GM21390 (cell line): ENCODE data around the gene COX7B2.

Source experiments
- ATAC-seq: cut with Tn5 transposase; IDR thresholded peaks from one replicate; pipeline ENCODE4 v1.9.1; 2021; ENCODE audit not compliant: unreplicated experiment

The COX7B2 gene

GRCh38 chr4:46890056-46890455 lies 19.0 kb downstream of the COX7B2 start:
- ATAC-seq, result no peak

- no peak for ATAC-seq
Measured at GRCh38 chr4:46889410-46889809, 19.6 kb downstream of the COX7B2 start.

DNA sequence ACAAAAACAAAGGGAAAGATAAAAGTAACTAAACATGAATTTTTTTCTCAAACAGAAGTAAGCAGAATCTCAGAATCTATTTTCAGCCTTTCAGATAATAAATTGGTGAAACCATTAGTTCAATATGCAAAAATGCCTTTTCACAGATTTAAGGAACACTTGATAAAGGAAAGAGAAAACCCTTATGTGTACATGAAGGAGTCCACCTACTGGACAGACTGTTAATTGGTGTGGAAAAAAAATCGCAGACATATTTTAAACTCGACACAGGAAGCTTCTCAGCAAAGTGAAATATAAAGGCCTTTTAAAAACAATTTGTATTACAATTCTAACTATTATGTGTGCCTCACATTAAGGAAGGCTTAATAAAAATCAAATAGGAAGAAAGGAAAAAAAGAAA lies 22.3 kb downstream of the COX7B2 start:
- ATAC-seq, result no peak

GRCh38 chr4:46878641-46879040 lies 30.4 kb downstream of the COX7B2 start:
- no peak for ATAC-seq

DNA sequence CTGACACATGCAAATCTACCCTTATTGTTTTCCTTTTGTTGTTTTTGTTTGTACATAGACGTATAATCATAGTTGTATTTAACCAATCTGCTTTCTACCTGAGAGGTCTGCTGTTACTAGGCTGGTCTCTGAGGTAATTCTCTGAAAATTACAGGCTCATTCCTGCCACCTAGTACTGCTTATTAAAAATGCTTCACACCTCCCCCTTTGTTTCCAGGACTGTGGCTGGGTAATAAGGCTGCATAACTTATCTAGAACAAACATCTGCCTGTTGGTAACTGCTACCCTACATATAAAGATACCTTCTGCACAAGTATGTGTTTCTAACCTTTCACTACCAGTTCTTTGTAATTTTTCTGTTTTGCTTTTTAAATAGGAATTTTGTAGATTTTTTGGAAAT lies 34.2 kb downstream of the COX7B2 start:
- no peak for ATAC-seq

GRCh38 chr4:46870411-46870810 lies 38.6 kb downstream of the COX7B2 start:
- no peak for ATAC-seq

GRCh38 chr4:46856333-46856732 lies 52.7 kb downstream of the COX7B2 start:
- no peak for ATAC-seq

- ATAC-seq, result no peak
Measured at GRCh38 chr4:46852800-46853199, 56.2 kb downstream of the COX7B2 start.

DNA sequence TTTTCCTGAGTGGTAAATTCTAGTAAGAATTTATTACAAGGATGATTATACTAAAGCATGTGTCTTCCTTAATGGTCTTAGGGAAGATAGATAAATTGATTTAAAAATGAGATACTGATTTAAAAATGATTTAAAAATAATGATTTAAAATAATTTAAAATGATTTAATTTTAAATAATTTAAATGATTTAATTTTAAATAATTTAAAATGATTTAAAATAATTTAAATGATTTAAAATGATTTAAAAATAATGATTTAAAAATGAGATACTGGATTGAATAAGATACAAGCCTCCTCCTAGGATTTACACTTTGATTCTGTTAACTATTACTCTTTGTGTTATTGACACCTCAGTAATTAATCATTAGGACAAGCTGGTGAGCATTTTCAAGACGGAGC lies 59.0 kb downstream of the COX7B2 start:
- no peak for ATAC-seq

DNA sequence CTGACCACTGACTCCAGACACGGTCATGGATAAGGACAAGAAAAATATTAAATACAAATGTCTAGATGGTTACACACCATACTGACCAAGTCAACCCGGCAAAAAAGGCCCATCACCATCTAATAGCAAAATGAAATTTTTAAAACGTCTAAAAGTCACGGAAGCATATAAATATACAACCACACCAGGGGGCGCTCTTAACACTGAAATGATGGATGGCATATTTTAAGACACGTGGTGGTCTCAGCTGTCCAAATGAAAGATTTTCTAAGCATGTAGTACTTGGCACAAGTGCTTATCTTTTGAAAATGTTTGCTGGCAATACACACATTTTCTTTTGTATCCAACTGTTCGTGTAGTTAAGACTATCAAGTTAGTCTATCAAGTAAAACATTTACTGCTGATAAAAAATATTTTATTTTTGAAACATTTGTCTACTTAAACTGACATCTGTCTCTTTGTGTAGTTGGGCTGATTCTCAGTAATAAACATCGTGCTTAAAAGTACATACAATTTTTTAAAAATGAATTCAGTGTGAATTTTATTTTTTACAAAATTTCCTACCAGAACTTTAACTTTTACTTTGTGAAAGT lies 64.6 kb downstream of the COX7B2 start:
- peak; percentile 63 for ATAC-seq

GRCh38 chr4:46839128-46839527 lies 69.9 kb downstream of the COX7B2 start:
- ATAC-seq, result no peak

DNA sequence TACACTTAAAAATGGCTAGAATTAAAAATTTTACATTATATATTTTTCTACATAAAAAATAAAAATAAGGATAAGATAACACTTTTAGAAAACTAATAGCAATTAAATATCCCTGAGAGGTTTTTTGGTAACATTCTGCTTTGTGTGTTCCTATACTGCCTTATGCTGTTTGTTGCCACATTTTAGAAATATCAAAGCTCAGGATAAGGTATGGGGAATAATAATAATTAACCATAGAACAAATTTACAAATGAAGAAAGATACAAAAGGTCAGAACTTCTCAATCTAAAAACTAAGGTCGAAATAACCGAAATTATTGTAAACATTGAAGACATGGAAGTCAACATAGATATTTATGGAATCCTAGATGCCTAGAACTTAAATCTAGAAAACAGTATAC lies 71.4 kb downstream of the COX7B2 start:
- ATAC-seq, result no peak

DNA sequence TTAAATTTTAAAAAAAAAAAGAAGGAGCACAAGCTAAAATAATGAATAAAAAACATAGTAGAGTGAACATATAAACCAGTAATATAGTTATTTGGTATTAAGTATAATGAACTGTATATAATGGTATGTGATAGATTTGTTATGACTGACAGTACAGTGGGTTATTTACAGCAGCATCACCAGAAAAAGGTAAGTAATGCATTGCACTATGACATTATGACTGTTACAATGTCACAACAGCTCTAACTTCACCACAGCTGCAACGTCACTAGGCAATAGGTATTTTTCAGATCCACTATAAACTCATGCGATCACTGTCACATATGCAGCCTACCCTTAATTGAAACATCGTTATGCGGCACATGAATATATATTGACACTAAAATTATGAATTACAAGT lies 72.5 kb downstream of the COX7B2 start:
- ATAC-seq, result no peak

- ATAC-seq, result no peak
Measured at GRCh38 chr4:46830971-46831454, 78.0 kb downstream of the COX7B2 start.

DNA sequence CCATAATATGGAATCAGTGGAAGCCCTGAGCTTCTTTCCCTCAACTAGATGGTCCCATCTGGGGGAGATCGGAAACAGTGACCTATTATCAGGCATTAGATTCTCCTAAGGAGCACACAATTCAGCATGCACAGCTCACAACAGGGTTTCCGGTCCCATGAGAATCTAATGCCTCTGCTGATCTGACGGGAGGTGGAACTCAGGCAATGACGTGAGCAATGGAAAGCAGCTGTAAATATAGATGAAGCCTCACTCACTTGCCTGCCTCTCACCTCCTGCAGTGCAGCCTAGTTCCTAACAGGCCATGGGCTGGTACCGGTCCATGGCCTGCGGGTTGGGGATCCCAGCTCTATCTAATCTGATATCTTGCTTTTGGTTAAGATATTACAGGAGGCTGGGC lies 88.9 kb downstream of the COX7B2 start:
- ATAC-seq, result no peak

DNA sequence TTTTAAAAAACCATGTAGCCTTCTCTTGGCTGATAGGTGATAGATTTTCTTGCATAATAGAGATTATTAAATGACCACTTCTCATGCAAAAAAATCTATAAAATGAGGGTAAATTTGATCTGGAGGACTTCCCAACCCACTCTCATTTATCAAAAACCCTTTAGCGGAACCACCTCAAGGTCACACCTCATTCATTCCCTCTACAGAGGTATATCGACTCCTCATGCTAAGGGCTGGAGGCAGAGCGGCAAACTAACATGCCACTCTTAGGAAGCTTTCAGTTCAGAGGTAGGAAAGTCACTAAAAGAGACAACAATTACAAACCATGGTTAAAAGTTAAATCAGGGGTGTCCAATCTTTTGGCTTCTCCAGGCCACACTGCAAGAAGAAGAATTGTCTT lies 90.0 kb downstream of the COX7B2 start:
- ATAC-seq, result no peak

DNA sequence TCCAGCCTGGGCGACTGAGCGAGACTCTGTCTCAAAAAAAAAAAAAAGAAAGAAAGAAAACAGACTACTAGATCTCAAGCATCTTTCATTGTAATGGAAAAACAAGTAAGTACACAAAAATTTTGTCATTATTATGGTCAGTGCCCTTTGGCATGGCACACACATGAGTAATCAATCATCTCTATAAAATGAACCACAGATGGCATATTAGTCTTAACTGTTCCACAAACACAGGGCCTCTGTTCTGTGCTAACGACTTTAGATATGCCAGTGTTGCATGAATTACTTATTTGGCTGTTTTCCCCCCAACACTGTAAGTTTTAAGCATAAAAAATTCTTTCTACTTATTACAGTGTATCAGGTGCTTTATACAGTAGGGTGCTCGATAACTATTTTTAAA lies 90.4 kb downstream of the COX7B2 start:
- ATAC-seq, result no peak

- no peak for ATAC-seq
Measured at GRCh38 chr4:46817806-46818205, 91.2 kb downstream of the COX7B2 start.

DNA sequence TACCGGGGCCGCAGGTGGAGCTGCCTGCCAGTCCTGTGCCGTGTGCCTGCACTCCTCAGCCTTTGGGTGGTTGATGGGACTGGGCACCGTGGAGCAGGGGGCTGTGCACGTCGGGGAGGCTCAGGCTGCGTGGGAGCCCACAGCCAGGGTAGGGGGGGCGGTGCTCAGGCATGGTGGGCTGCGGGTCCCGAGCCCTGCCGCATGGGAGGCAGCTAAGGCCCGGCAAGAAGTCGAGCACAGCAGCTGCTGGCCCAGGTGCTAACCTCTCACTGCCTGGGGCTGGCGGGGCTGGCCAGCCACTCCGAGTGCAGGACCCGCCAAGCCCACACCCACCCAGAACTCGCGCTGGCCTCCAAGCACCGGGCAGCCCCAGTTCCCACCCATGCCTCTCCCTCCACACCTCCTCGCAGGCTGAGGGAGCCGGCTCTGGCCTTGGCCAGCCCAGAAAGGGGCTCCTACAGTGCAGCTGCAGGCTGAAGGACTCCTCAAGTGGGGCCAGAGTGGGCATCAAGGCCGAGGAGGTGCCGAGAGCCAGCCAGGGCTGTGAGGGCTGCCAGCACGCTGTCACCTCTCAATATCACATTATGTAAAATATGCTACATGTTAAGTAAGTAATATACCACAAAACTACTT lies 104.1 kb downstream of the COX7B2 start:
- ATAC-seq, result no peak

DNA sequence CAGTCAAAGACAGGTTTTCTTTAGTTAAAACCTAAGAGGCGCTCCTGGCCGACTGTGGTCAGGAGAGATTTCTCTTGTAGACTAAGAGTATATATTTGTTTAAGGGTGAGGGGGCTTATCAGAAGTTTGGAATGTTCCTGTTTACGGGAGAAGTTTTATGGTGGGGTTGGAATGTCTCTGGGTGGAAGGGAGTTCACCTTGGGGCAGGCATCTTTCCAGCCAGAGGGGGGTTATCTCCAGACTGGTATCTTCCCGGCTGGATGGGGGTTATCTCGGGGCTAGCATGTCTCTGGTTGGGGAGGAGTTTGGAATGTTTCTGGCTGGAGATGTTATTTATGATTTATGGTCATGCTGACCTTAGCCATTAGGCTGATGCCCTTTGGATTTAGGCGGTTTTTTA lies 116.0 kb downstream of the COX7B2 start:
- no peak for ATAC-seq

DNA sequence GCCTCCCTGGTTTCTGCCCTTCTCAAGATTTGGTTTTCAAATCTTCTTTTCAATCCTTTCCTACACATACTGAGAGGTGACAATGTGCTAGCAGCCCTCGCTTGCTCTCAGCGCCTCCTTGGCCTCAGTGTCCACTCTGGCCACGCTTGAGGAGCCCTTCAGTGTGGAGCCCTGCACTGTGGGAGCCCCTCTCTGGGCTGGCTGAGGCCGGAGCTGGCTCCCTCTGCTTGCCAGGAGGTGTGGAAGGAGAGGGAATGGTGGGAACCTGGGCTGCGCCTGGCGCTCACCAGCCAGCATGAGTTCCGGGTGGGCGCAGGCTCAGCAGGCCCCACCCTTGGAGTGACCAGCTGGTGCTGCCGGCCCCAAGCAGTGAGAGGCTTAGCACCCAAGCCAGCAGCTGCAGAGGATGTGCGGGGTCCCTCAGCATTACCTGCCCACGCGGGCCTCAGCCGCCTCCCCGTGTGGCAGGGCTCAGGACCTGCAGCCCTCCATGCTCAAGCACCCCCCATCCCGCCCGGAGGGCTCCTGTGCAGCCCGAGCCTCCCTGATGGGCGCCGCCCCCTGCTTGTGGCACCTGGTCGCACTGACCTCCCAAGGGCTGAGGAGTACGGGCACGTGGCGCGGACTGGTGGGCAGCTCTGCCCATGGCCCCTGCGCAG lies 127.5 kb downstream of the COX7B2 start:
- no peak for ATAC-seq

DNA sequence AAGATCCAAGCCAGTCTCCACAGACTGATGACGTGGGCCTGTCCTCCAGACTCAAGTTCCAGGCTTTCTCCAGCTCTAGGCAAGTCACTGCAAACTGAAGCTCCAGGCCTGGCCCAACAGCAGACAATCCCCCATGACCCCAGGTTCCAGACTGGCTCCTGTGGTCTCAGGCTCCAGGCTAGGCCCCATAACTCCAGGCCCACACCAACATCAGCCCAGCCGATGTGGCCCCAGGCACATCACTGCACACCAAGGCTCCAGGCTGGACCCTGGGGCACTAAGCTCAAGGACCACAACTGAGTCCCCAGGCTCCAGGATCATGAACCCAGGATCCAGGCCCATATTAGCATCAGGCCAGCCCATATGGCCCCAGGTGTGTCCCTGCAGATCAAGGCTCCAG lies 143.6 kb downstream of the COX7B2 start:
- no peak for ATAC-seq

DNA sequence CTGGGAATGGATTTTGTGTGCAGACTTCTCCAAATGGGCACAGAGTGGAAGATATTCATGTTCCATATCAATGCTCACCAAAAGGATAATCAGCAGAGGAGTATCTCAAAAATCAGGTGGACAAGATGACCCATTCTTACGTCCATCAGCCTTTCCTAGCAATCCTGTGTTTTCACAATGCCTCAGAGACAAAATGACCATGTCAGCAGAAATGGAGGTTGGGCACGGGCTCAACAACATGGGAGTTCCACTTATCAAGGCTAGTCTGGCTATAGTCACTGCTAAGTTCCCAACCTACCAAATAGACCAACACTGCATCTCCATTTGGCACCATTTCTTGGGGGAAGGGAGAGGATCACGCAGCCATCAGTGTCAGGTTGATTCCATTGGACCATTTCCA lies 179.0 kb downstream of the COX7B2 start:
- ATAC-seq, result no peak
